Activated naive CD4-positive, alpha-beta T cell treated with Interleukin-2 at 50 U/mL for 16 hours (primary cell): ENCODE results near the gene LRP1B.

Experiments
- DNase-seq: peaks from one replicate; pipeline ENCODE4 v3.0.0-alpha.2; 2020

The LRP1B gene

DNA sequence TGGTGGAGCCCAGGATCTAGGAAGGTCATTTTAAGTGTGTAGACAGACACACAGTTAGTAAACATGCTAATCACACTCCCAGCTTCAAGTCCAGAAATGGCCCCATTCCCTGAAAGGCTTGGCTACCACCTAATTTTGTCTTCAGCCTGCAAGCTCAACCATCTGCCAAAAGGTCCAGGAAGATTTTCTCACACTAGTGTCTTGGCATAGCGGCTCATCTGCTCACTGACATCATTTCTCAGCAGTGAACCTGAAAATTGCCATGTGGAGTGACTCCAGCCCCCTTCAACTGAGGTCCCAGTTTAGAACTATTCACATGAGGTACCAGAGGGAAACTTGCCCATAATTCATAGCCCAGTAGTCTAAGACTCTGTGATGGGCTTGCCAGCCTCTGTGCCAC, 748.9 kb downstream of the LRP1B start:
- no peak for DNase-seq

DNA sequence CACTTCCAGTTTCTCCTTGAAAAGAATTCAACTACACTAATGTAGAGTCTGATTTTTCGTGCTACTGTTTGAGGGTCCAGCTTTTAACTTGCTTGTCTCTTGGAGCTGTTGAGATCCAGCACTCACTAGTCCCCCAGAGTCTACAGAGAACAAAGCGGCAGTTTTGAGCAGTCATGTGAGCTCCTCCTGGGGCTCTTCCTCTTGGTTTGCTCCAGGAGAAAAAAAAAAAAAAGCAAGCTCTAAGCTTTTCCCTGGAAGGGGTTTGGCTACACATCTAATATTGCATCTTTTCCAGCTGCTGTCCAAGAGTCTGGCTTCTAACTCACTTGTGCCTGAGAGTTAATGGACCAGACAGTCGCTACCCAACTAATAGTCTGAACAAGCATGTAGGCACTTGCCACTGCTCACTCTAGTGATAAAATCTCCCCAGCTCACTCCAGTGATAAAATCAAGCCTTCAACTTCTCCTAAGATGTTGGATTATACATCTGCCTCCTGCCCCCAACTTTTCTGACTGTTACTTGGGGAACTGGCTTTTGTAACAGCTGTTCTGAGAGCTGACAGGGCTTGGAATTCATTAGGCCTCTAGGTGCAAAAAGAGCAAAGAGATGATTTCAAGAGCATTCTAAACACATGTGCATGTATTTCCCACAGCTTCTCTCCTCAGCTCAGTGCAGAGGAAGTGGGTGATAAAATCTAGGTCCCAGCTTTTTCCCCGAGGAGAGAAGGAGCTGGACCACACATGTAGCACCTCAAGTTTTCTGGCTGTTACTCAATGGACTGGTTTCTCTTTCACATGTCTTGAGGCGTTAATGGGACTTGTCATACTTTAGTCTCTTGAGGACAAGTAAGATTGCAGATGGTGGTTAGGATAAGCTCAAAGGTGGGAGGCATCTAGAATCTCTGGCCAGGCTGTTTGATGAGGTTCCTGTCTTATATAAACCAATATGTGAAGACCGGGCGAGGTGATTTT, 750.5 kb downstream of the LRP1B start:
- no peak for DNase-seq

DNA sequence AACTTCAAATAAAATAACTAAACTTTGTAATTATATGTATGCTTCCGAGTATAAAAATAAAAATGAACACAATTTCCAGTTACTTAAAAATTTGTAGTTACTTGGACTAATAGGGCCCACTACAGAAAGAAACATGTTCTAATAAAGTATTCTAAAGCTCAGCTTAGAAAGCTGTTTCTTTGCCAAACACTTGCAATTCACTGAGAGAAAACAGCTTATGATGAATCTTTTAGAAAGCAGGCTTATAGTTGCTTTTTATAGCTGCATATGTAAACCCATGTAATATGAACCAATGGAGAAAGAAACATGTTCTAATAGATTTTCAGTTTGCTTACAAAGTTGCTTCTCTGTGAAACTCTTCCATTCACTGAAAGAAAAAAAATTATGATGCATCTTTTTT, 766.0 kb downstream of the LRP1B start:
- no peak for DNase-seq

DNA sequence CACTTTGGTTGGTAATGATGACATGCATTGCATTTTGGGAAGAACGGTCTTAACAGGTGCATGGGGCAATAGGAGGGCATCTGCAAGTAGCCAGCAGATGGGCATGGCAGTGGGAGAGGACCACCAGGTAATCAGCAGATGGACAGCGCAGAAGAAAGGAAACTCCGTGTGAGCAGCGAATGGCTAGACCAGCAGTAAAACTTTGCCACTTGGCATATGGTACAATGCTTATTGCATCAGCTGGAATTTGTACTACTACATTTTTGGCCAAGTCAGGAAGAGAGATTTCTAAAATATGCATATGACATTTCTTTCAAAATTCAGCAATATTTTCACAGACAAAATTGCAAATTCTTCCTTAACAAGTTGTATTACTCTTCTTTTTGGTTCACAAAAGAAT, 768.5 kb downstream of the LRP1B start:
- no peak for DNase-seq

DNA sequence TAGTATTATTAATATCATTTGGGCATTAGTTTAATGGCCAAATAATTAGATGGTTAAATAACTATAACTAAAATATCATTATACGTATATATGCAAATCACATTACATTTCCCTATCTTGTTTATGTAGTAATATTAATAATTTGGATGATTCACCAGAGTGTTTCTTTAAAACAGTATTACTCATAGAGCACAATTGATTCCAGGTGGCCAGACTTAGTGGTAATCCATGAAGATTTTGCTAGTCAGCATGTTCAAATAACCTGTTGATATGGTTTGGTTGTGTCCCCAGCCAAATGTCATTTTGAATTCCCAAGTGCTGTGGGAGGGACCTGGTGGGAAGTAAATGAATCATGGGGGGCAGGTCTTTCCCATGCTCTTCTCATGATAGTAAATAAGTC, 782.3 kb downstream of the LRP1B start:
- DNase-seq, result no peak

DNA sequence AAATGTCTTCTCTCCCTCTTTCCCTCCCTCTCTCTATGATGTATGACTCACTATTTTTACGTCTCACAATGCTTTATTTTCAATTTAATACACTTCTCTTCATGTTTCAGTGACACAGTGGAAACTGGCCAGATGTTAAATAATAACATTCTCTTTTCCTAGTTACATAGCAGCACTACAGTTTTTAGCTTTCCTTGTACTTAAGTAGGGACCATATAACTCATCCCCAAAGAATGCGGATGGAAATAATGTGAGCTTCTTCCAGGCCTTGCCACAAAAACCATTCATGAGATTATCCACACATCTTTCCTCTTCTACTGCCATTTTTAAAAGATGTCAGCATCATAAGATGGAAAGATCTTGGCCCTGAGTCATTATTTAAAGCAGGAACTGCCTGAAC, 789.4 kb downstream of the LRP1B start:
- DNase-seq, result no peak

DNA sequence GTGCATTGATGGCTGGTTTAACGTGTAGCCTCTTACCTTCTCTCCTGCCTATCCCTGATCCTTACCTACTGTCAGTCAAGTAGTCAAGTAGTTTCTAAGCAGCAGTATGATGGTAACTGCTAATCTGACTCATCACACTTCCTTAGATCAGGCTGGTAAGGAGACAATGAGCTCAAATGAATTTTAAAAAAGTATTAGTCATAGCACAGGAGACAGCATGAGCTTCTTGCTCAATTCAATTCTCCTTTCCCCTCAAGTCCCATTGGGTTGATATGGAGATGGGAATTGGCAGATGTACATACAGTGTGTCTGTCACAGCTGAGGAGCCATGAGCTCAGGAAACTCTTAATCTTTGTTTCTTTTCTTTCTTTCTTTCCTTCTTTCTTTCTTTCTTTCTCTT, 799.7 kb downstream of the LRP1B start:
- no peak for DNase-seq

DNA sequence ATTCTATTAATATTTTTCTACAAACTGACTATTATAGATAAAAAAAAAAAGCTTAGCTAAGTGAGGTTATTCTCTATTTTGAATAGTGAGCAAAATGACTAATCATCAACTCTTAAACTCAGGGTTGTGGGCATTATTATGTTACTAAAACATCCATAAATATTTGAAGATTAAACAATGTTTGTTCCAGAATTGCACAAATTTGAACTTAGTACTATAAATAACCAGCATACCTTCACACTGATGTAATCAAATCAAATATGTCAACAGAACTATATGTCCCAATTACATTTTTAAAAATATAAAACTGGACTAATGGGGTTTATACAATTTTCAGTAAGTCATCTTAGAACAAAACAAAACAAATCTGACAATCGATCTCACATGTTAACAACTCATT, 800.9 kb downstream of the LRP1B start:
- no peak for DNase-seq

DNA sequence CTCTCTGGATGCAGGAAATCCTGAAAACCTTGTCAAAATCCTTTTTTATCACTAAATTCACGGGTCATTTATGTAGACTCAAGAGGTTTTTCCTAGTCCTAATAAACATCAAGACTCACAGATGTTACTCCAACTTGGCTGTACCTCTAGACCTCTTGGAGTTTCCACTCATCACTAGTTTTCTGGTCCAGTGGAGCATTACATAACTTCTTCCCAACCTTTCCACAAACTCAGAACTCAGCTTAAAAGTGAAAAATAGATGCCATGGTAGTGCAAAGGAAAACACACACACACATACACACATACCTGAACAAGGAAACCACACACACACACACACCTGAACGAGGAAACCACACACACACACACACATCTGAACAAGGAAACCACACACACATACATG, 807.2 kb downstream of the LRP1B start:
- DNase-seq, result no peak

DNA sequence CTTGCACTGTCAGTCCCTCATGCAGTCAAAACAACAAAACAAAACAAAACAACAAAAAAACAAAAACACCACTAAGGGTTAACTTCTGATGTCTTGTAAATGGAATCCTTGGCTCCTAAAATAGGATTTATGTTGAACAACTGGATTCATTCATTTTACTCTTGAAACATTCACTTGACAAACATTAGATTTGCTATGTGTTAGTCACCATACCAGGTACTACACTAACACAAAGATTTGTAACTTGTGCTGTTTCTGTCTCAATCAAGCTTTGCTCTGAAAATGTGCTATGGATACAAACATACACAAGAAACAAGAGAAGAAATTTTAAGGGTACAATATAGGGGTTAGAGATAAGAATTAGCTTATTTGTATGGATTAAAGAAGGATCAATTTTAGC, 812.8 kb downstream of the LRP1B start:
- DNase-seq, result no peak

DNA sequence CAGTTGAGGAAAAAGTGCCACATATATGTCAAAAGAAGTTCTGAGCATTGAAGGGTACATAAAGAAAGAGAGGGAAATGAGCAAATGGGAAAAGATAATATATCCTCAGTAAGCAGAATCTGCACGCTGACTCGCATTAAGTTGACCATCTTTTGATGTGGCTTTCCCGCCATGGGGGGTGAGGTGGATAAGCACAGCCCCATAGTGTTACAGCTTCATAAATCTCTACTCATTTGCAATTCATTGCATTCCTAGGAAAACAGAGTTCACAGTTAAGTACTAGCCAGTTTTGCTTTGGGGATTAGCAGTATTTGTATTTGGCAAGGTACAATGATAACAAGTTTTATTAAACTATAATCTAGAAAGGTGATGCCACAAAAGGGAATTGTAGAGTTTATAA, 814.2 kb downstream of the LRP1B start:
- no peak for DNase-seq

DNA sequence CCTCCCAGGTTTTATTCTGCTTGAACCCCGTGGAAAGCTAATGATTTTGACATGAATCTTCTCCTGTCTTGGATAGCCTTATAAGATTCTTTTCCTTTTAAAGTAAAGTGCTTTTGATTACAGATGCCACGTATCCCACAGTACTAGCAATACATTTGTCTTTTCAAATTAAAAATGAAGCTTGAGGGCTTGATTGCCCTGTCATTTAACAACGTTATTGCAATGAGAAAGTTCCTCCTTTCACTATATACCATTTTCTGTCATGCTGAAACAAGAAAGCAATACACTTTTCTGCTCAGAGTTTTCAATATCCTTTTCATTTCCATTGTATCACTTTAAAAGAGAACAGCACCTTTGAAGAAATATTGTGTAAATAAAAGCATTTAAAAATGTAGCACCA, 814.7 kb downstream of the LRP1B start:
- no peak for DNase-seq

DNA sequence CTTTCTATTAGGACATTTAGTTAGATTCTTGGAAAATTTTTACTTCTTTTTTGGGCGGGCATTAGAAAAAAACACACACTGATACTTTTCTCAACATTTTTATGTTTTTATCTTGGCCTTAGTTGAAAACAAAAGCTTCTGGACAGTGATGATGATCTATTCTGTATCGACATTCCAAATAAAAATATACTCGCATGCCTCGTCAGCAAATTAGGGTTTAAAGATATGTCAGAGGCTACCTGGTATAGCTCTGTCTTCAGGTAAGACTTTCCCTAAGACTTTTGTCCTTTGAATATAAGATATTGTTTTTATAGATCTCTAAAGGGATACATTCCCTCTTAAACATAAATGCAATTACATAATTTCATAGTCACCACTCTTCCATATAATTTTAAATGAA, 816.8 kb downstream of the LRP1B start:
- no peak for DNase-seq

DNA sequence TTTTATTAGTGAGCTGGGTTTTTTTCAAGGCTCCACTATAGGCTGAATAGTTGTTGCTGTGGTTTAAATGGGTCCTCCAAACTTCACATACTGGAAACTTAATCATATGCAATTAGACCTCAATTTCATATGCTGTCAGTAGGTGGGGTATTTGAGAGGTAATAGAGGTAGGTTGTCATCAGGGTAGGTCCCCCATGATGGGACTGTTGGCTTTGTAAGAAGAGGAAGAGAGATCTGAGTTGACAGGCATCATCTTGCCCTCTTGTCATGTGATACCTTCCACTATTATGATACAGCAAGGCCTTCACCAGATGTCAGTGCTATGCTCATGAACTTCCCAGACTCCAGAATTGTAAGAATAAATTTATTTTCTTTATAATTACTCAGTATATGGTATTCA, 819.4 kb downstream of the LRP1B start:
- no peak for DNase-seq

DNA sequence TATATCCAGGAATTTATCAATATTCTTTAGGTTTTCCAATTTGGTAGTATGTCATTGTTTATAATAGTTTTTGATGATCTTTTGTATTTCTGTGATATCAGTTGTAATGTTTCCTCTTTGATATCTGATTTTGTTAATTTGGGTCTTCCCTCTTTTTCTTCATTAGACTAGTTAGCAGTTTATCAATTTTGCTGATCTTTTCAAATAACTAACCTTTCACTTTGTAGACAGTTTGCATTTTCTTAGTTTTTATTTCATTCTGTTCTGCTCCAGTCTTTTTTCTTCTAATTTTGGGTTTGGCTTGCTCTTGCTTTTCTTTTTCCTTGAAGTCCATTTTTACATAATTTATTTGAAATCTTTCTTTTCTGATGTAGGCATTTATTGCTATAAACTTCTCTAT, 824.4 kb downstream of the LRP1B start:
- DNase-seq, result no peak

DNA sequence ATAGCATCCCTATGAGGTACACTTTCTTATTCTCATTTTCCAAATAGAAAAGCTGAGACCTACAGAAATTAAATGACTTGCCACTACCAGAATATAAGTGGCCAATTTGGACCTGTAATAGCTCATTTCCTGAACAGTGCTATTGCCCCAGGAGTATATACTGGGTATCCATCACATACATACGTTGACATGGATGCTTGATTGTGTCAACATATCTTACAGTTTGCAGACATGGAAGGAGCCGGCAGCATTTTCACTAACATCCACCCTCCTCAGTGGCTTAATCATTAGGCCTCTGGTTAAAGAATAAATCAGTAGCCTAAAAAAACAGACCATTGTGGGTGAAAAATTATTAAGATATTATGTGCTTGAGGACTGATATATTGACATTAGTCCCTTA, 829.3 kb downstream of the LRP1B start:
- DNase-seq, result no peak

DNA sequence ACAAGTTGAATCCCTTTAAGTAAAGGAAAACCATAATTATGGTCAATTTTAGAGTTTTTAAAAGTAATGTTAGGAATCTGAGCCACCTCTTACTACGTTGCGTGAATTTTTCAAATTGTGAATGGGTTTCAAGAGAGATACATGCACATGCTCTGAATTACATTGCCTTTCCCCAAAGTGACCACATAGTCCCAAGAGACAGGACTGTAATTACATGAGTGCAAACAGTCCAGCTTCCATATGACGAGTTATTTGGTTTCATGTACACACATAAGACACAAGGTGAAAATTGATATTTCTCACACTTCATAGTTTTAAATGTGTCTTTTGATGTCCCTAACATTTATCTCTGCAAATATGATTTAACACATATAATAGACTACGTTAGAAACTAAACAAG, 850.8 kb downstream of the LRP1B start:
- no peak for DNase-seq

DNA sequence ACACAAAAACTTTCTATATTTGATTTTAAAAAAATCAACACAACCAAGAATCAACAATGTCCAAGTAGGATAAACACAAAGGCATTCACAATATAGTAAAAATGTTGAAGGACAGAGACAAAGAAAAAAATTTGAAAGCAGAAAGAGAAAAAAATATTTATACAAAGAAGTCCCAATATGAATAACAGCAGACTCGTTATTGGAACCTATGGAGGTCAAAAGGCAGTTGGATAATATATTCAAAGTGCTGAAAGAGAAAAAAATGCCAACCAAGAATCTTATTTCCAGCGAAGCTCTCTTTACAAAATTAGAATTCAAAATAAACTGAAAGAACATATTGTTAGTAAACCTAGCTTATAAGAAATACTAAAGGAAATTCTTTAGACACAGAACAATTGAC, 859.5 kb downstream of the LRP1B start:
- DNase-seq, result no peak

DNA sequence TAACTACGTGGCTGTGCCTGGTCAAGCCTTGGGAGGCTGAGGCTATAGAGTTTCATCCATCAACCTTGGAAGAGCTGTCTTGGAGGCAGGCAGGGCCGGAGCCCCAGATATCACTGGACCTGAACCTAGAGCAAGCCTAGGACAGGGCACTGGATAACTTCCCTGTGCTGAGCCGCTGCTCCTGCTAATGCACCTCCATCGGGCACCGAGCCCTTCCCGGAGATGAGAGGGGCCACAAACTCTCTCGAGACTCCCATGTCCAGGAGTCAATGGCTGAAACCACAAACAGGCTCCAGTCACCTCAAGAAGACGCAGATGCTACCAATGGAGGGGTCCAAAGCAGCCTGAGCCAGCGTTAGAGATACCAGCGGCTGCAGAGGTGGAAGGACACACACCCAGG, 866.0 kb downstream of the LRP1B start:
- DNase-seq, result no peak

DNA sequence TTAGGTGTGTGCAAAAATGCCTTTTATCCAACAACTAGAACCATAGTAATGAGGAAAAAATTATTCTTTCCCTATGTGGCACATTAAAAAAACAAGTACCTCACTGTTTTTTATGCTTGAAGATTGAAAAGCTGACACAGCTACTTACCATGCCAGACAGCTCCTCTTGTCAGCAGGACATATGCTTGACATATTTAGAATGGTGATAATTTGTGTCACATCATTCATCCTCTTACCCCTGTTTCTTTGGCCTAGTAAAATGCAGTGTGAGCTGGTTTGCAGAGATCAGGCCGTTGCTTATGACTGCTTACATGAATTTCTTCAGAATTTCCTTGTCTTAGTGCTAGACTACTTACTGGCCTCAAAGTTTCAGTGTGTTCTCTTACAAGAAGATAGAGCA, 869.9 kb downstream of the LRP1B start:
- no peak for DNase-seq

DNA sequence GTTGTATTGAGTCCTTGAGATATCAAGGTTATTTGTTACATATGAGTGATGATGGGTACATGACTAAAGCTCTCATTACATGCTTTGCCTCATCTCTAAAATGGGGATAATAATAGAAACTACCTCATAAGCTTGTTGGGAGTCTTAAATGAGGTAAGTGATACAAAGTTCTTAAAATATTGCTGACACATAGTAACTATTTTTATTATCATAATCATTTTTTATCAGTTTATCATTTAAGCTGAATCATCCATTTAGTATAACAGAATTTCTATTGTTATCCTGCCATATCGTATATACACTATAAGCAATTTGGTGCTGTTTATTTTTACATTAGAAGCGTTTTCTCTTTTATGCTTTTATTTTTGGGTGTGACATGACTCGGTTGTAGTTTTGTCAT, 871.1 kb downstream of the LRP1B start:
- no peak for DNase-seq

DNA sequence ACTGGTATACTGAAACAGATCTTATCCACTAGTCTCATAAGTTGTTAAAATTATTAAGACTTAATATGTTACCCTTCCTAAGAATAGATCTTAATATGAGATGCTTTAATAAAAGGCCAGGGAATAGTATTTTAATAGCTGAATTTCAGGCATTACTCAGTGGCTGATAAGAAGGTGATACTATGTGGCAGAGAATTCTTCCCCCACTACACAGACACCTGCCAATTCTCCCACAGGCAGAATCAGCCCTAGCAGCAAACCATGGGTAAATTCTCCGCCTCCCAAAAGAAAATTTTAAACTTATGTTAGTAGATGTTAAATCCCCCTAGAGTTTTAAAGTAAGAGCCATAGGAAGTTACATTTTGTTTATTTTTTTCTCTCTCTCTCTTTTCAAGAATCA, 888.8 kb downstream of the LRP1B start:
- no peak for DNase-seq

DNA sequence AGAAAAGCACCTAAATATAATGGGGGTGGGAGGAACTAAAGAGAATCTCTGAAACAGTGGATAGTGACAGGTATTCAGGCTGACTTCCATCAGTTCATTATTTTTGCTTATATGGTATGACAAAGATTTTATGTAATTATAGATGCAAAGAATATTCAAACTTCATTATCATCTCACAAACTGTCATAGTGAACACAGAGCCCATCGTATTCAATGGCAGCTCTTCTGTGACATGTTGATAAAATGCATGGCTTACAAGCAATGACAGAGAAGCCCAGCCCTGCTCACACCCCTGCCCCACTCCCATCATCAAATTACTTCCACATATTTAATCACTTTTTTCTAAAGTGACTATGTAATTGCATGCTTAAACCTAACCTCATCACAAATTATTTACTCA, 904.3 kb downstream of the LRP1B start:
- DNase-seq, result no peak

DNA sequence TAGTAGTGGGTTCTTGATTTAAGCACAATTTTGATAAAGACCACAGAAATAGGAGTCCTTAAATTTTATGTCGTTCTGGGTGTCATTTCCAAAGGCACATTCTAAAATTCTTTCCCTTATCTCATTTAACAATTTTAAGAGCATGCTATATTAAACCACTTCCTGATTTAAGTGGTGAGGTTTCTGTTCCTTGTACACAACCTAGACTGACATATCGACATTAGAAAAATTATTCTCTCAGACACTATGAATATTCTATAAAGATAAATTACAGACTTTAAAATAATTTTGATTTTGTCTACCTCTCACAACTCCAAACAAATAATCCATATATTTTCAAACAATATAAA, 923.8 kb downstream of the LRP1B start:
- DNase-seq, result no peak

DNA sequence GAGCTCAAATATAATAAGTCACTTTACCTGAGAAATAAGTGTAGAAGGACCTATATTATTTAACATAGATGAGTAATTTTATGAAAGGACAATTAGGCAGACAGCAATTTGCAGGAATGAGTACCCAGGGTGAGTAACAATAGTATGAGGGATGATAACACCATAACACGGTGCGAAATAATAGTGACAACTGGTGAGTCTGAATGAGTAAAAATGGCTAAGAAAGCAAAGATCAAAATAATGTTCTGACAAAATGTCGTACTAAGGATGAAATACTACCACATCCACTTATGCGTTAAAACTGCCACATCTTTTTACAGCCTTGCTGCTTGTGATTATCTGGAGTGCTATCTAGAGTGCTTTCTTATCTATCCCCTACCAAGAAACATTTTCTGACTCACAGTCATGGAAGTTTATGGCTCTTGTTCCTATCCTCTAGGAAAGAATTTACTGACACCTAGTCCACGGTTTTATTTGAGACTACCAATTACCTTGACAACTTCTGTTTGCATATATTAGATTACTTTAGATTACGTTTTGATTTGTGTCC, 929.7 kb downstream of the LRP1B start:
- DNase-seq, result no peak
